HEK293 (cell line): Measurements from ENCODE around the gene MYO7A.

Experiments
- CTCF ChIP-seq: fragments of 450-650 bp; formaldehyde crosslinking; IDR thresholded peaks from 2 replicates; pipeline ENCODE4 v1.5.1; 2016; ENCODE audit warnings: missing biosample characterization, missing genetic modification characterization
- GLI4 ChIP-seq: fragments of 450-650 bp; formaldehyde crosslinking; IDR thresholded peaks from 2 replicates; pipeline ENCODE4 v1.5.1; 2016; ENCODE audit warnings: missing biosample characterization, missing genetic modification characterization
- HIC1 ChIP-seq: fragments of 450-650 bp; formaldehyde crosslinking; IDR thresholded peaks from 2 replicates; pipeline ENCODE4 v1.5.1; 2016; ENCODE audit warnings: missing biosample characterization, missing genetic modification characterization
- REPIN1 ChIP-seq: fragments of 450-650 bp; formaldehyde crosslinking; IDR thresholded peaks from 2 replicates; pipeline ENCODE4 v1.5.1; 2017; ENCODE audit warnings: missing biosample characterization, missing genetic modification characterization, low read depth
- YY1 ChIP-seq: fragments of 450-650 bp; formaldehyde crosslinking; IDR thresholded peaks from 2 replicates; pipeline ENCODE4 v1.5.1; 2018; ENCODE audit warnings: missing biosample characterization, missing genetic modification characterization
- ZNF239 ChIP-seq: fragments of 450-650 bp; formaldehyde crosslinking; IDR thresholded peaks from 2 replicates; pipeline ENCODE4 v1.5.1; 2016; ENCODE audit warnings: missing biosample characterization, missing genetic modification characterization
- ZNF341 ChIP-seq: fragments of 450-650 bp; formaldehyde crosslinking; IDR thresholded peaks from 2 replicates; pipeline ENCODE4; 2016; ENCODE audit warnings: low read depth, missing biosample characterization, missing genetic modification characterization
- ZNF391 ChIP-seq: fragments of 450-650 bp; formaldehyde crosslinking; IDR thresholded peaks from 2 replicates; pipeline ENCODE4 v1.5.1; 2016; ENCODE audit warnings: low read depth, missing biosample characterization, missing genetic modification characterization, borderline replicate concordance
- ZNF776 ChIP-seq: fragments of 450-650 bp; formaldehyde crosslinking; IDR thresholded peaks from 2 replicates; pipeline ENCODE4 v1.5.0; 2017; ENCODE audit warnings: missing biosample characterization, missing genetic modification characterization, borderline replicate concordance

GRCh38 chr11:77144857-77145428 is 16.9 kb downstream of the MYO7A start:
- TF ChIP-seq CTCF (tag by site-specific recombination) (no peak), HIC1 (tag by site-specific recombination) (no peak), ZNF239 (no peak), REPIN1 (tag by site-specific recombination) (no peak), ZNF776 (tag by site-specific recombination) (no peak), ZNF341 (no peak), GLI4 (no peak), ZNF391 (tag by site-specific recombination) (no peak), YY1 (tag by site-specific recombination) (no peak)
